H9 (cell line): ENCODE data around the gene BTBD19. TPM values are rescaled to one million over a fixed set of nuclear protein-coding genes. Genes with fewer than 3 reads are reported as not detected.

ENCODE experiments used
- DNase-seq: peaks from one replicate; pipeline ENCODE4 v3.0.0-alpha.2; 2017
- H2AFZ ChIP-seq: one replicate; pipeline ENCODE4 v1.6.1; 2013; ENCODE audit warnings: mild to moderate bottlenecking, low read length, control low read depth, moderate library complexity
- H2AK5ac ChIP-seq: 2 replicates; pipeline ENCODE4 v1.6.1; 2013; ENCODE audit warnings: low read length, control low read depth, mixed read lengths; ENCODE audit not compliant: insufficient read length
- H2BK120ac ChIP-seq: one replicate; pipeline ENCODE4 v1.6.1; 2013; ENCODE audit warnings: low read depth, mild to moderate bottlenecking, low read length, control low read depth, inconsistent platforms; ENCODE audit not compliant: poor library complexity, severe bottlenecking
- H2BK12ac ChIP-seq: 2 replicates; pipeline ENCODE4 v1.6.1; 2013; ENCODE audit warnings: low read length, control low read depth, mixed read lengths, low read depth; ENCODE audit not compliant: insufficient read length
- H2BK15ac ChIP-seq: 2 replicates; pipeline ENCODE4 v1.6.1; 2013; ENCODE audit warnings: low read depth, low read length, control low read depth
- H2BK20ac ChIP-seq: one replicate; pipeline ENCODE4 v1.6.1; 2013; ENCODE audit warnings: low read depth, mild to moderate bottlenecking, low read length, control low read depth, inconsistent platforms; ENCODE audit not compliant: poor library complexity, severe bottlenecking
- H2BK5ac ChIP-seq: 2 replicates; pipeline ENCODE4 v1.6.1; 2013; ENCODE audit warnings: low read length, control low read depth, mixed read lengths; ENCODE audit not compliant: insufficient read length
- H3K14ac ChIP-seq: 2 replicates; pipeline ENCODE4 v1.6.1; 2013; ENCODE audit warnings: low read length, control low read depth; ENCODE audit not compliant: insufficient read depth
- H3K18ac ChIP-seq: 2 replicates; pipeline ENCODE4 v1.6.1; 2013; ENCODE audit warnings: low read depth, mild to moderate bottlenecking, mixed read lengths, low read length, control low read depth; ENCODE audit not compliant: insufficient read length
- H3K23ac ChIP-seq: 2 replicates; pipeline ENCODE4 v1.6.1; 2013; ENCODE audit warnings: low read length, control low read depth, mixed read lengths, low read depth; ENCODE audit not compliant: insufficient read length
- H3K23me2 ChIP-seq: 2 replicates; pipeline ENCODE4 v1.6.1; 2013; ENCODE audit warnings: low read depth, mild to moderate bottlenecking, mixed read lengths, low read length, control low read depth; ENCODE audit not compliant: insufficient read length, poor library complexity, severe bottlenecking
- H3K27ac ChIP-seq: 2 replicates; pipeline ENCODE4 v1.5.1; 2013; ENCODE audit warnings: low read length, control low read depth, mixed read lengths, low read depth; ENCODE audit not compliant: insufficient read length
- H3K27me3 ChIP-seq: 2 replicates; pipeline ENCODE4 v1.6.1; 2013; ENCODE audit warnings: low read length, control low read depth, inconsistent platforms; ENCODE audit not compliant: insufficient read depth
- H3K4ac ChIP-seq: 2 replicates; pipeline ENCODE4 v1.6.1; 2013; ENCODE audit warnings: low read depth, mild to moderate bottlenecking, control low read depth, inconsistent platforms, low read length, moderate library complexity
- H3K4me1 ChIP-seq: 2 replicates; pipeline ENCODE4 v1.6.1; 2013; ENCODE audit warnings: low read length, control low read depth, inconsistent platforms; ENCODE audit not compliant: insufficient read depth
- H3K4me2 ChIP-seq: 2 replicates; pipeline ENCODE4 v1.6.1; 2013; ENCODE audit warnings: low read length, control low read depth, mixed read lengths; ENCODE audit not compliant: insufficient read length, insufficient read depth
- H3K56ac ChIP-seq: 2 replicates; pipeline ENCODE4 v1.6.1; 2013; ENCODE audit warnings: low read depth, mild to moderate bottlenecking, mixed read lengths, low read length, control low read depth; ENCODE audit not compliant: insufficient read length
- H3K79me1 ChIP-seq: 2 replicates; pipeline ENCODE4 v1.6.1; 2013; ENCODE audit warnings: low read depth, mild to moderate bottlenecking, moderate library complexity, low read length, control low read depth, inconsistent platforms; ENCODE audit not compliant: insufficient read depth, poor library complexity, severe bottlenecking
- H3K79me2 ChIP-seq: 2 replicates; pipeline ENCODE4 v1.6.1; 2013; ENCODE audit warnings: low read length, control low read depth, inconsistent platforms; ENCODE audit not compliant: insufficient read depth
- H3K9ac ChIP-seq: 2 replicates; pipeline ENCODE4 v1.6.1; 2013; ENCODE audit warnings: low read length, control low read depth, mixed read lengths; ENCODE audit not compliant: insufficient read length; ENCODE audit errors: extremely low read depth
- H3K9me3 ChIP-seq: one replicate; pipeline ENCODE4 v1.6.1; 2013; ENCODE audit warnings: low read depth, low read length, inconsistent platforms; ENCODE audit not compliant: control insufficient read depth
- H3T11ph ChIP-seq: one replicate; pipeline ENCODE4 v1.6.1; 2013; ENCODE audit warnings: mild to moderate bottlenecking, low read length, control low read depth, inconsistent platforms
- H4K20me1 ChIP-seq: one replicate; pipeline ENCODE4 v1.6.1; 2013; ENCODE audit not compliant: control insufficient read depth, insufficient read length, insufficient read depth
- H4K5ac ChIP-seq: 2 replicates; pipeline ENCODE4 v1.6.1; 2013; ENCODE audit warnings: low read depth, mild to moderate bottlenecking, mixed read lengths, low read length, control low read depth; ENCODE audit not compliant: insufficient read length
- H4K8ac ChIP-seq: replicated peaks from 2 replicates; pipeline ENCODE4 v1.6.1; 2013; ENCODE audit warnings: low read length, control low read depth, mixed read lengths, low read depth; ENCODE audit not compliant: insufficient read length
- H4K91ac ChIP-seq: 2 replicates; pipeline ENCODE4 v1.6.1; 2013; ENCODE audit warnings: low read depth, mild to moderate bottlenecking, moderate library complexity, mixed read lengths, low read length, control low read depth; ENCODE audit not compliant: insufficient read length
- H3K27ac Mint-ChIP-seq, 3 experiments: 2 replicates in 2 of 3; 3 replicates in 1 of 3; pipeline ENCODE4 v1.8.0; 2020 to 2021; ENCODE audit warnings: mixed read lengths in 3 of 3, mild to moderate bottlenecking in 1 of 3, moderate library complexity in 1 of 3
- H3K27me3 Mint-ChIP-seq: 2 replicates; pipeline ENCODE4 v1.8.0; 2021; ENCODE audit warnings: low read depth, mild to moderate bottlenecking, moderate library complexity, mixed read lengths
- H3K36me3 Mint-ChIP-seq, 3 experiments: 2 replicates in 2 of 3; 3 replicates in 1 of 3; pipeline ENCODE4 v1.8.0; 2020 to 2021; ENCODE audit warnings: low read depth in 3 of 3, mixed read lengths in 3 of 3; ENCODE audit not compliant: insufficient read depth in 1 of 3
- H3K4me1 Mint-ChIP-seq, 2 experiments: 2 replicates each; pipeline ENCODE4 v1.8.0; 2020; ENCODE audit warnings: mixed read lengths in 2 of 2
- H3K4me3 Mint-ChIP-seq, 2 experiments: 2 replicates in 1 of 2; 3 replicates in 1 of 2; pipeline ENCODE4 v1.8.0; 2020 to 2021; ENCODE audit warnings: mild to moderate bottlenecking in 2 of 2, mixed read lengths in 2 of 2, moderate library complexity in 1 of 2
- H3K9me3 Mint-ChIP-seq, 2 experiments: 2 replicates in 1 of 2; 3 replicates in 1 of 2; pipeline ENCODE4 v1.8.0; 2020; ENCODE audit warnings: mild to moderate bottlenecking in 2 of 2, mixed read lengths in 2 of 2, moderate library complexity in 1 of 2
- CTCF ChIP-seq: fragments of 200-600 bp; sonication (generic); conservative IDR thresholded peaks from 3 replicates; pipeline ENCODE4 v1.8.0; 2021; ENCODE audit warnings: antibody characterized with exemption, mild to moderate bottlenecking
- WGBS: extraction: QIAGEN DNeasy Blood & Tissue Kit; methylation state at CpG from one replicate; pipeline ENCODE4 v1.1.7; 2013; ENCODE audit warnings: missing lambda C conversion rate, low lambda C conversion rate, mixed read lengths; ENCODE audit not compliant: insufficient read length; ENCODE audit errors: extremely low coverage; 5-methylcytosine and 5-hydroxymethylcytosine counted together
- total RNA-seq: library from RNA; stranded (reverse); gene quantifications from 2 replicates; pipeline ENCODE4 v1.2.1, GENCODE V29; 2021

BTBD19 gene
- total RNA-seq, 1 experiment from 2014 or later, result 1.9 TPM

- no peak overlapping the region for H4K8ac ChIP-seq
- no peak overlapping the region for H2BK20ac ChIP-seq
- no peaks in the 10 kb centered on the region; the same call in 1 of the 2 replicates for H3K4me1 ChIP-seq
- H3K4me2 ChIP-seq, result no peak overlapping the region
- H3K79me2 ChIP-seq, result no peaks in the 10 kb centered on the region
- no peak overlapping the region for H3K23ac ChIP-seq
- no peaks in the 10 kb centered on the region for H3K23me2 ChIP-seq
- H2AK5ac ChIP-seq, result no peak overlapping the region
- Mint-ChIP-seq H3K27me3 (no peaks in the 10 kb centered on the region; the same call in 1 of the 2 replicates), H3K4me3 (no peak overlapping the region), H3K27ac (no peak overlapping the region), H3K9me3 (no peaks in the 10 kb centered on the region), H3K4me1 (peaks cover 10 to 18% of the 10 kb centered on the region in 2 experiments), H3K36me3 (no peaks in the 10 kb centered on the region)
- peak; percentile 87 for DNase-seq
- no peak overlapping the region for H2BK5ac ChIP-seq
- H3K27ac ChIP-seq, result no peak overlapping the region
- H4K91ac ChIP-seq, result no peak overlapping the region
- H2BK120ac ChIP-seq, result no peak overlapping the region
- TF ChIP-seq CTCF, result peak; percentile 61
- no peak overlapping the region for H3K14ac ChIP-seq
- no peak overlapping the region for H3T11ph ChIP-seq
- no peaks in the 10 kb centered on the region for H3K9me3 ChIP-seq
- H2AFZ ChIP-seq, result no peak overlapping the region
- H3K18ac ChIP-seq, result no peak overlapping the region
- H3K56ac ChIP-seq, result no peak overlapping the region
- H2BK12ac ChIP-seq, result no peak overlapping the region
- H4K20me1 ChIP-seq, result no peaks in the 10 kb centered on the region
- H3K27me3 ChIP-seq, result no peaks in the 10 kb centered on the region
- H3K79me1 ChIP-seq, result no peaks in the 10 kb centered on the region
- no CpG with 5 or more reads among the region's 28 CpGs for WGBS
- H4K5ac ChIP-seq, result no peak overlapping the region
- H3K9ac ChIP-seq, result no peak overlapping the region
- no peak overlapping the region for H3K4ac ChIP-seq
- H2BK15ac ChIP-seq, result no peak overlapping the region
Observed at GRCh38 chr1:44827197-44828002, 19.1 kb downstream of the BTBD19 start.
